SW480 (cell line): Measurements from ENCODE around the gene MAG.

ENCODE experiments used
- DNase-seq: peaks from one replicate; pipeline ENCODE4 v3.0.0-alpha.2; 2016; ENCODE audit warnings: low spot score

MAG gene

GRCh38 chr19:35299523-35300338 lies 7.8 kb downstream of the MAG start:
- DNase-seq: no peak

DNA sequence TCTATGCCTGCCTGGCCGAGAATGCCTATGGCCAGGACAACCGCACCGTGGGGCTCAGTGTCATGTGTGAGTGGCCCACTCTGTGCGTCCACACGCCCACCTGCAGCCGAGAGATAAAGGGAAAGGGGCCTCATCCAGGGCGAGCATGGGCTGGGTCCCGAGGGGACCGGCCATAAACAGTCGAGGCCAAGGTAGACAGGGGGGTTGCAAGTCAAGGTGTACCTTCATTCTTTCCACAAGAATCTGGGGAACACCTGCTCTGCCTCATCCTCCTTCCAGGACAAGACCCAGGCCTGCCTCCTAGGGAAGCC lies 8.3 kb downstream of the MAG start:
- DNase-seq: no peak

GRCh38 chr19:35301961-35302360 lies 10.0 kb downstream of the MAG start:
- no peak for DNase-seq

- DNase-seq: no peak
Observed at GRCh38 chr19:35302446-35302845, 10.5 kb downstream of the MAG start.

- DNase-seq: no peak
Observed at GRCh38 chr19:35303357-35303915, 11.5 kb downstream of the MAG start.

GRCh38 chr19:35304036-35304435 lies 12.1 kb downstream of the MAG start:
- DNase-seq: no peak

DNA sequence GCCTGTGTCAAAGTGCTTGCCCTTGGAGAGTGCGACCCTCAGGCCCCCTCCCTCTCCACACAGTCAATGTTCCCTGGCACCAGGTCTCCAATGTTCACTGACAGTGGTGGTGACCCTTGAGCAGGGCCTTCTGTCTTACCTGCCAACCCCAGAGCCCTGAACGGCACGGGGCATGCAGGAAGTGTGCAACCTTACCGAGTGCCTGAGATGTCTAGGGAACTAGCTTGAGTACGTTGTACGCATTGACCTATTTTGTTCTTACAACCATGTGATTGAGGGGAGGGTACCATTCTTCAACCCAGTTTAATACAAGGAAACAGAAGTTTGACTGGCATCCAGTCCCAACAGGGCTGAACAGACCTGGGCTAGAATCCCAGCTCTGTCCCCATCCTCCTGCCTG lies 13.2 kb downstream of the MAG start:
- no peak for DNase-seq

DNA sequence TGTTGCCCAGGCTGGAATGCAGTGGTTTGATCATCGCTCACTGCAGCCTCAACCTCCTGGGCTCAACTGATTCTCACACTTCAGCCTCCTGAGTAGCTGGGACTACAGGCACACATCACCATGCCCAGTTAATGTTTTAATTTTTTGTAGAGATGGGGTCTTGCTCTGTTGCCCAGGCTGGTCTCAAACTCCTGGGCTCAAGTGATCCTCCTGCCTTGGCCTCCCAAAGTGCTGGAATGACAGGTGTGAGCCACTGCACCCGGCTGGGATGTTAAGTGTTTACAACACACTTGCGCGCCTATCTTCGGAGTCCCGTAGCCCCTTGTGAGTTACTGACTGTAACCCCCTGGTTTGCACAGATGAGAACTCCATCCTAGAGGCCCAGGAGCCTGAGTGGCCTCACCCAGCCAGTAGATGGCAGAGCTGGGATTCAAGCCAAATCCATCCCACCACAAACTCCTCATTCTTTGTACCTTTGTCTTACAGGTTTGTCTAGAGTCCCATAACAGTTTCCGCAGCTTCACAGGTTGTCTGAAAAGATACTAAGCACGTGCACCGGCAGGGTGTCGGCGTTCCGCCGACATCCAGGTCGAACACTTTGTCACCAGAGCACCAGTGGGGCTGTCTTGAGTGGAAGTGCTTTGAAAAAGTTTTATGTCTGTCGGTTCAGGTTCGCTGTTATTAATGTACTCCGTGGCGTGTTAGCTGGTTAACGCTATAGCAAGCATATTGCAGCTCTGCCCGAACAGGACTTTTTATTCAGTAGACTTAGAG lies 14.7 kb downstream of the MAG start:
- peak; percentile 41 for DNase-seq

DNA sequence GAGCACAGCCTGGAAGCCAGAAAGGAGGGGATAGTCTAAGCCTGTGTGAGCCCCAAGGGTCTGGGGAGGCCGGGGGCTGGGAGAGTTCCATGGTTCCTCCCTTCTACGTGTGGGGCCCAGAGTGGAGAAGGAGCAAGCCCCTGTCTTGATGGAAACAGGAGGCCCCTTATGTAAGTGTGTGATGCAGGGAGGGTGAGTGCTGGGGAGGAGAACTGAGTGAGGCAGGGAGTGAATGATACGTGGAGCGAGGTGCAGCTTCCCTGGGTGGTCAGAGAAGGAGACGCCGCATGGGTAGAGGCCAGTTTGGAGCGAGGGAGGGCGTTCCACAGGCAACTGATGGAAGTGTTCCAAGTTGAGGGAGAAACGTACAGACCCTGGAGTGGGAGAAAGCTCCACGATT lies 16.0 kb downstream of the MAG start:
- DNase-seq: no peak

GRCh38 chr19:35308910-35309309 lies 16.9 kb downstream of the MAG start:
- no peak for DNase-seq

DNA sequence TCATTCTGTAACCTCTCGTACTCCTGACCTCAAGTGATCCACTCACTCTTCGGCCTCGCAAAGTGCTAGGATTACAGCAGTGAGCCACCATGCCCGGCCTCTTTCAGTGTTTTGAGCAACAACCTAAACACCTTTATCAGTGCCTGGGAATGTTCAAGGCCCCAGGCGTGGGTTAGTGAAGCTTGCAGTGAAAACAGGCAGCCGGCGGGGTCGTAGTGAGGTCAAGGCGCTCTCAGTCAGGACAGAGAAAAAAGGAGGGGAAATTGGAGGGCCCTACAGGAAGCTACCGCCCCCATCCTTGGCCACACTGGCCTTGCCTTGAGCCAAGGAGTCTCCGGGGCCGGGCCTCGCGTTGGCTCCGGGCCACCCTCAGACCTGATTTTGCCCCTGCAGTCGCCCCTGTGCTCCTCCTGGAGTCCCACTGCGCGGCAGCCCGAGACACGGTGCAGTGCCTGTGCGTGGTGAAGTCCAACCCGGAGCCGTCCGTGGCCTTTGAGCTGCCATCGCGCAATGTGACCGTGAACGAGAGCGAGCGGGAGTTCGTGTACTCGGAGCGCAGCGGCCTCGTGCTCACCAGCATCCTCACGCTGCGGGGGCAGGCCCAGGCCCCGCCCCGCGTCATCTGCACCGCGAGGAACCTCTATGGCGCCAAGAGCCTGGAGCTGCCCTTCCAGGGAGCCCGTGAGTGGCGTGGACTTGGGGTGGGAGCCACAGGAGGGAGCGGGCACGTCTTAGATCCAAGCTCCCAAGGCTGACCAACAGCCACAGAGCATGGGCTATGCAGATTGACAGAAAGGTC lies 17.7 kb downstream of the MAG start:
- no peak for DNase-seq

DNA sequence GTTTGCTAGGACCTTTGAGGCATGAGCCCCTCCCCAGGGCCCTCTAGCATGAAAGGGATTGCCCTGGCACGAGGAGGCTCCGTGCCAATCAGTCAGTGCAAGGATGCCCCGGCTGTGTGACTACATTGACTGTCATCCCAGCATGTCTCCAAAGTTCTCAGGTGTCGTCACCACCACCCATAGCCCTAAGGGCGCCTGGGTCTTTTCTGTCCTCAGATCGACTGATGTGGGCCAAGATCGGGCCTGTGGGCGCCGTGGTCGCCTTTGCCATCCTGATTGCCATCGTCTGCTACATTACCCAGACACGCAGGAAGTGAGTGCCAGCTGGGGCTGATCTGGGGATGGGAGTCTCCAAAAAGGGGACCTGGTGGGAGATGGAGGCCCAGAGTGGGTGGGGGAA lies 18.4 kb downstream of the MAG start:
- no peak for DNase-seq

- DNase-seq: no peak
Observed at GRCh38 chr19:35310811-35311465, 19.0 kb downstream of the MAG start.

DNA sequence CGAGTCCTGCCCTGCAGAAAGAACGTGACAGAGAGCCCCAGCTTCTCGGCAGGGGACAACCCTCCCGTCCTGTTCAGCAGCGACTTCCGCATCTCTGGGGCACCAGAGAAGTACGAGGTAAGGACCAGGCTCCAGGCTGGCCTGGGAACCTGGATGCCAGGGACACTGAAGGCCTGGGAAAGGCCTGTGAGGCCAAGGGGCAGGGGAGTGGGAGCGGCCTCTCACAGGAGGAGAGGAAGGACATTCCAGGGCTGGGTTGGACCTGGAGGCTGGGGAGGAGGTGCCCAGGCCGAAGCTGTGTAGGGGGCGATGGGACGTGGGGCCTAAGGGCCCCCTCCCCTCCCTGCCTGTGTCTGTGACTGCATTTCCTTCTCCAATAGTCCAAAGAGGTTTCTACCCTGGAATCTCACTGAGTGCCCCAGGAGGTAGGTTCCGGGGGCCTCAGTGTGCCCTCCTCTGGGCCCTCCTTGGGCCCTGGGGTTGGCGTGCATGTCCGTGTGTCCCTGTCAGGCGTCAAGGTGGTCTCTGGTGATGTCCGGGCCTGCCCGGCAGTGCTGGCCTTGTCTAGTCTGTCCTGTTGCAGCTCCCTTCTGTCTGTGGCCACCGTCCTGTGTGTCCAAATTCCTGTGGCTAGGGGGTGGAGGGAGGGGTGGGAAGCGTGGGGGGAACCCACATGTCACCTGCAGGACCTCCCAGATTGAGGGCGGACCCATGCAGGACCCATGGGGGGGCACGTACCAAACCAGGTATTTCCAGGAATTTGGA lies 20.1 kb downstream of the MAG start:
- DNase-seq: peak; percentile 49

GRCh38 chr19:35313587-35313986 lies 21.6 kb downstream of the MAG start:
- DNase-seq: peak; percentile 53

DNA sequence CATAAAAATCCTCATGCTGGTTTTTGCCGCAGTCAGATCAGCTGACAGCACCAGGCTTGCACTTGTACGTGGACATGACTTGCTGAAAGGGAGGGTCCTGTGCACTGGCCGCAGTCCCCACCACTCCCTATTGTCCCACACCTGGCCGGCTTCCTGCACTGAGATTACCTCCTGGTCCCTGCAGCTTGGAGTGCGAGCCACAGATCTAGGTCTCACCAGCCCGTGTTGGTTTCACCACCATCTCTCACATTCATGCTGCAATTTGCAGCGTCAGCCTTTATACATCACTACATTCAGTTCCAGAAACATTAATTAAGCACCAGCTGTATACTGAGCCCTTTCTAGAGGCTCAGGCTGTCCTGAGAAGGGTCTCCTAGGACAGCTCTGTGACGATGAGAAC lies 22.1 kb downstream of the MAG start:
- no peak for DNase-seq

- DNase-seq: no peak
Observed at GRCh38 chr19:35314858-35315470, 23.0 kb downstream of the MAG start.

DNA sequence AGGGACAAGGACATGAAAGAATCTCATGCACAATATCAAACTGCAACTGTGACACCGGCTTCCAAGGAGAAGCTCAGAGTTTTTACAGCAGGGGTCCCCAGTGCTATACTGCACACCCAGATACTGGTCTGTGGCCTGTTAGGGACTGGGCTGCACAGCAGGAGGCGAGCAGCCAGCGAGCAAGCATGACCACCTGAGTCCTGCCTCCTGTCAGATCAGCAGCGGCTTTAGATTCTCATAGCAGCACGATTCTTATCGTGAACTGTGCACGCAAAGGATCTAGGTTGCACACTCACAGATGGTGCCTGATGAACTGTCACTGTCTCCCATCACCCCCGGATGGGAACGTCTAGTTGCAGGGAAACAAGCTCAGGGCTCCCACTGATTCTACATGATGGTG lies 23.9 kb downstream of the MAG start:
- no peak for DNase-seq

- DNase-seq: no peak
Observed at GRCh38 chr19:35316560-35316959, 24.6 kb downstream of the MAG start.

GRCh38 chr19:35317464-35318043 lies 25.6 kb downstream of the MAG start:
- DNase-seq: no peak
